Spleen (tissue), 11 donors: ENCODE results near the gene B3GALNT1. TPM values are rescaled to one million over a fixed set of nuclear protein-coding genes. Genes with fewer than 3 reads are reported as not detected.

Experiments
- DNase-seq: peaks from one replicate; pipeline ENCODE4 v3.0.0-alpha.2; 2020
- H3K27ac ChIP-seq, 8 donors: fragments of 200-600 bp; sonication (generic) in 7 of 8; 1 replicate in 4 of 8; 2 replicates in 4 of 8; pipeline versions ENCODE4 v1.5.0 to v1.8.0; 2016 to 2021; ENCODE audit warnings: inconsistent platforms in 4 of 8, mild to moderate bottlenecking in 4 of 8, moderate library complexity in 1 of 8
- H3K27me3 ChIP-seq, 7 donors: fragments of 200-600 bp; sonication (generic) in 6 of 7; replicated peaks in 1 of 7; 1 replicate in 4 of 7; 2 replicates in 3 of 7; pipeline versions ENCODE4 v1.5.0 to v1.8.0; 2016 to 2021; ENCODE audit warnings: inconsistent platforms in 3 of 7, mild to moderate bottlenecking in 1 of 7
- H3K36me3 ChIP-seq, 6 donors: fragments of 200-600 bp; sonication (generic) in 5 of 6; 1 replicate in 4 of 6; 2 replicates in 2 of 6; pipeline versions ENCODE4 v1.5.0 to v1.8.0; 2016 to 2021; ENCODE audit warnings: inconsistent platforms in 2 of 6
- H3K4me1 ChIP-seq, 6 donors: fragments of 200-600 bp; sonication (generic) in 5 of 6; 1 replicate in 3 of 6; 2 replicates in 3 of 6; pipeline versions ENCODE4 v1.5.0 to v1.8.0; 2016 to 2021; ENCODE audit warnings: inconsistent platforms in 3 of 6
- H3K4me3 ChIP-seq, 8 donors: fragments of 200-600 bp; sonication (generic) in 7 of 8; 1 replicate in 4 of 8; 2 replicates in 4 of 8; pipeline versions ENCODE4 v1.5.0 to v1.8.0; 2016 to 2021; ENCODE audit warnings: inconsistent platforms in 4 of 8, mild to moderate bottlenecking in 4 of 8, moderate library complexity in 2 of 8
- H3K9me3 ChIP-seq, 8 donors: fragments of 200-600 bp; sonication (generic) in 7 of 8; 1 replicate in 4 of 8; 2 replicates in 4 of 8; pipeline versions ENCODE4 v1.5.0 to v1.8.0; 2016 to 2021; ENCODE audit warnings: inconsistent platforms in 4 of 8
- POLR2A ChIP-seq, 3 donors: fragments of 450-650 bp; IDR thresholded peaks; one replicate each; pipeline ENCODE4 v1.5.1; 2017; ENCODE audit warnings: antibody characterized with exemption in 3 of 3, mild to moderate bottlenecking in 1 of 3
- POLR2AphosphoS5 ChIP-seq, 3 donors: sonication (generic); formaldehyde crosslinking; IDR thresholded peaks; one replicate each; pipeline ENCODE4 v1.5.1; 2017; ENCODE audit warnings: antibody characterized with exemption in 3 of 3
- WGBS, 5 donors: extraction: QIAGEN DNeasy Blood & Tissue Kit in 3 of 5; methylation state at CpG; one replicate each; pipeline versions ENCODE4 v1.1.5 to v1.1.7; 2013 to 2018; 5-methylcytosine and 5-hydroxymethylcytosine counted together
- intact Hi-C: fragments of 100-400 bp; cut with DNase I; formaldehyde crosslinking; loops from one replicate; pipeline ENCODE4 v1.15.0; 2023; ENCODE audit warnings: low total_unique reads
- polyA plus RNA-seq, 3 donors: library from polyadenylated mRNA; stranded (reverse); fragments of 200-250 nt; gene quantifications; one replicate each; pipeline ENCODE4 v1.2.1, GENCODE V29; 2013
- total RNA-seq, 7 donors: library from RNA; depleted of rRNA in 3 of 7; stranded (reverse); fragments of >200 nt in 3 of 7; fragmentation: NEBNext Ultra II Directional in 4 of 7; extraction: Animal tissue kit (Norgen Biotek cat#: 25700) in 4 of 7; gene quantifications; one replicate each; pipeline versions ENCODE4 v1.1.0 to v1.2.1, GENCODE V29; 2016 to 2021
- TF ChIP-seq, protein P1 (sequence below), 11 experiments: fragments of 200-600 bp in 7 of 11; fragments of 450-650 bp in 4 of 11; sonication (generic) in 4 of 11; IDR thresholded peaks in 8 of 11; conservative IDR thresholded peaks in 3 of 11; 1 replicate in 7 of 11; 2 replicates in 4 of 11; pipeline versions ENCODE4 v1.4.0 to v1.8.0; 2016 to 2021; ENCODE audit warnings: antibody characterized with exemption in 11 of 11, inconsistent platforms in 4 of 11, mild to moderate bottlenecking in 1 of 11
- donor health status: healthy with polysubstance abuse.
- donor health status: DM: no; HTN: no; CAD: no; lungs with moderate emphysema.
- donor health status: DM: no; HTN: no; CAD: no.
- donor health status: Bipolar disorder and iron deficiency.
- donor health status: healthy.
- donor health status: DM: no; HTN: no; CAD: no.
- donor health status: DM: yes; HTN: yes; CAD: no.

The B3GALNT1 gene
- total and polyA plus RNA-seq, 10 donors = 2.4 to 10.9 (median 8.2) TPM

- intact Hi-C loops = no loop called here
These were observed 3.7 kb upstream of the B3GALNT1 start for GRCh38 chr3:161108840-161109239.

GRCh38 chr3:161107311-161107710 lies 2.2 kb upstream of the B3GALNT1 start:
- TF ChIP-seq, protein P1, sequence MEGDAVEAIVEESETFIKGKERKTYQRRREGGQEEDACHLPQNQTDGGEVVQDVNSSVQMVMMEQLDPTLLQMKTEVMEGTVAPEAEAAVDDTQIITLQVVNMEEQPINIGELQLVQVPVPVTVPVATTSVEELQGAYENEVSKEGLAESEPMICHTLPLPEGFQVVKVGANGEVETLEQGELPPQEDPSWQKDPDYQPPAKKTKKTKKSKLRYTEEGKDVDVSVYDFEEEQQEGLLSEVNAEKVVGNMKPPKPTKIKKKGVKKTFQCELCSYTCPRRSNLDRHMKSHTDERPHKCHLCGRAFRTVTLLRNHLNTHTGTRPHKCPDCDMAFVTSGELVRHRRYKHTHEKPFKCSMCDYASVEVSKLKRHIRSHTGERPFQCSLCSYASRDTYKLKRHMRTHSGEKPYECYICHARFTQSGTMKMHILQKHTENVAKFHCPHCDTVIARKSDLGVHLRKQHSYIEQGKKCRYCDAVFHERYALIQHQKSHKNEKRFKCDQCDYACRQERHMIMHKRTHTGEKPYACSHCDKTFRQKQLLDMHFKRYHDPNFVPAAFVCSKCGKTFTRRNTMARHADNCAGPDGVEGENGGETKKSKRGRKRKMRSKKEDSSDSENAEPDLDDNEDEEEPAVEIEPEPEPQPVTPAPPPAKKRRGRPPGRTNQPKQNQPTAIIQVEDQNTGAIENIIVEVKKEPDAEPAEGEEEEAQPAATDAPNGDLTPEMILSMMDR (IDR thresholded peaks at IDR 0.05 in 8 of 11, conservative IDR thresholded peaks at IDR 0.05 in 3 of 11) = no peak
- TF ChIP-seq POLR2A (IDR thresholded peaks at IDR 0.05) = no peak
- no peak for TF ChIP-seq POLR2AphosphoS5 (IDR thresholded peaks at IDR 0.05)
- Histone ChIP-seq H3K27ac (no peak overlapping the region), H3K36me3 (no peaks in the 10 kb centered on the region), H3K27me3 (peaks cover 0 to 25% (median 0%) of the 10 kb centered on the region in 7 donors), H3K4me1 (peaks cover 0 to 22% (median 10%) of the 10 kb centered on the region in 6 donors), H3K9me3 (no peaks in the 10 kb centered on the region), H3K4me3 (no peak overlapping the region)
- intact Hi-C loops = no loop called here
- WGBS, 5 donors = 94 to 100% (median 99%) methylated on average over 1 of the region's 1 CpG
- DNase-seq = no peak

More at GRCh38 chr3:161108840-161109239, 3.7 kb upstream of the B3GALNT1 start:
- WGBS, 5 donors = 82 to 97% (median 93%) methylated on average over 1 of the region's 1 CpG
- Histone ChIP-seq H3K4me1 (peaks cover 0 to 21% (median 10%) of the 10 kb centered on the region in 6 donors), H3K27me3 (peaks cover 0 to 25% (median 0%) of the 10 kb centered on the region in 7 donors), H3K9me3 (no peaks in the 10 kb centered on the region), H3K36me3 (no peaks in the 10 kb centered on the region), H3K27ac (no peak overlapping the region), H3K4me3 (no peak overlapping the region)
- DNase-seq = no peak
- TF ChIP-seq POLR2AphosphoS5 (IDR thresholded peaks at IDR 0.05) (no peak), POLR2A (IDR thresholded peaks at IDR 0.05) (no peak)
- TF ChIP-seq, protein P1 (IDR thresholded peaks at IDR 0.05 in 8 of 11, conservative IDR thresholded peaks at IDR 0.05 in 3 of 11) = no peak

GRCh38 chr3:161103776-161104385 lies 1.3 kb downstream of the B3GALNT1 start:
- intact Hi-C loops = no loop called here
- peak overlapping the region; percentile 60 to 88 (median 67) for H3K4me3 ChIP-seq
- no peaks in the 10 kb centered on the region for H3K9me3 ChIP-seq
- H3K27me3 ChIP-seq = peaks cover 0 to 21% (median 0%) of the 10 kb centered on the region in 7 donors
- peaks cover 0 to 22% (median 10%) of the 10 kb centered on the region in 6 donors for H3K4me1 ChIP-seq
- H3K36me3 ChIP-seq = peaks cover 0 to 8% (median 0%) of the 10 kb centered on the region in 6 donors
- 95 to 97% (median 96%) methylated on average over 22 of the region's 22 CpGs for WGBS, 5 donors
- H3K27ac ChIP-seq = peak overlapping the region in 3 of 8 donors; percentile 72 to 82 (median 81)
- TF ChIP-seq, protein P1 (IDR thresholded peaks at IDR 0.05 in 8 of 11, conservative IDR thresholded peaks at IDR 0.05 in 3 of 11) = no peak
- TF ChIP-seq POLR2AphosphoS5 (IDR thresholded peaks at IDR 0.05) (no peak), POLR2A (IDR thresholded peaks at IDR 0.05) (no peak)
- DNase-seq = no peak

- Histone ChIP-seq H3K4me1 (peaks cover 0 to 22% (median 10%) of the 10 kb centered on the region in 6 donors), H3K9me3 (no peaks in the 10 kb centered on the region), H3K27ac (no peak overlapping the region), H3K36me3 (peaks cover 0 to 8% (median 0%) of the 10 kb centered on the region in 6 donors), H3K27me3 (peaks cover 0 to 12% (median 0%) of the 10 kb centered on the region in 7 donors), H3K4me3 (no peak overlapping the region)
- 89 to 92% (median 90%) methylated on average over 3 of the region's 3 CpGs for WGBS, 5 donors
- no peak for DNase-seq
- no peak for TF ChIP-seq POLR2AphosphoS5 (IDR thresholded peaks at IDR 0.05)
- TF ChIP-seq, protein P1 (IDR thresholded peaks at IDR 0.05 in 8 of 11, conservative IDR thresholded peaks at IDR 0.05 in 3 of 11) = no peak
- no peak for TF ChIP-seq POLR2A (IDR thresholded peaks at IDR 0.05)
- intact Hi-C loops = no loop called here
These were observed 3.5 kb downstream of the B3GALNT1 start for GRCh38 chr3:161101609-161102008.
